Measurements from ENCODE around the gene ODAD3.

DNA sequence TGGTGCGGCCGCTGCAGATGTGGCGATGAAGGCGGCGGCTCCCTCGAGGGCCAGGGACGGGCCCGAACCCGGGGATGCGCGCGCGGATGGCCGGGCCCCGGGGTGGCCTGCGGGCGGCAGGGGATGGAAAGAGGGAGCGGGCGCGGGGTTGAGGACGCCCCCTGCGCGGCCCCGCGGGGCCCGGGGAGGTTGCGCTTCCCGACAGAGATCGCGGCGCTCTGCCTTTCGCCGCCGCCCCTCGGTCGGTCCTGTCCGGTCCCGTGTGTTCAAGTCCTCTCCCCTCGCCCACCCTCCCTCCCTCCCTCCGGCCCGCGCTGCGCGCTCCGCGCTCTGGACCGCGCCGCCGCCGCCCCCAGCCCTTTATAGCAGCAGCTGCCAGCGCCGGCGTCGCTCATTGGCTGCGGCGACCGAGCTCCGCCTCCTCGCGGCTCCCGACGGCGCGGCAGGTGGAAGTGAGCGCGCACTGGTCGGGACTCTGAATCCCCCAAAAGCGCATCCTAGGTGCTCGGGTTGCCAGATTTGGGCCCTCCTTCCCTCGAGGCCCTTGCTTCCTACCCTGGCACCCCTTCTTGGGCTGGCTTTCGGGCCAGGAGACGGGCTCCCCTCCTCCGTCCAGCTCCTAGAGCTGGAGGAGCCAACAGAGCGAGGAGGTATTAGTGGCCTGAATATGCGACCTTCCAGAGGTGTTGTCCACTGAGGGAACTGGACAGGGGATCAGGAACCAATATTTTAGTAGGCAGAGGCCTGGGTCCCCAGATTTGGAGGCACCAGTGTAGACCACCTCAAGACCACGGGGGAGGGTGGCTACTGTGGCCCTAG lies 46.0 kb upstream of the ODAD3 start, which contains the start of gene ELAVL3:
- TF ChIP-seq CTCF (IDR thresholded peaks at IDR 0.05; ENCODE audit: low read length) (no peak), EZH2phosphoT487 (IDR thresholded peaks at IDR 0.05; ENCODE audit: low read length) (no peak), EZH2 (optimal IDR thresholded peaks at IDR 0.05; ENCODE audit: low read depth, low read length) (no peak)
